Fibroblast of upper back skin (primary cell): ENCODE measurements around the gene FGF12.

ENCODE experiments used
- DNase-seq: peaks from one replicate; pipeline ENCODE4 v3.0.0-alpha.2; 2013

FGF12 gene

GRCh38 chr3:192489579-192489978 is 237.8 kb downstream of the FGF12 start:
- DNase-seq: no peak

- DNase-seq: no peak
These were observed 240.3 kb downstream of the FGF12 start for GRCh38 chr3:192487033-192487432.

GRCh38 chr3:192482809-192483208 is 244.5 kb downstream of the FGF12 start:
- DNase-seq: peak; percentile 80

- peak; percentile 23 for DNase-seq
These were observed 244.9 kb downstream of the FGF12 start for GRCh38 chr3:192482391-192482790.

GRCh38 chr3:192481638-192482037 is 245.7 kb downstream of the FGF12 start:
- DNase-seq: peak; percentile 94

- peak; percentile 49 for DNase-seq
These were observed 259.9 kb downstream of the FGF12 start for GRCh38 chr3:192467230-192468140.

GRCh38 chr3:192449036-192449435 is 278.3 kb downstream of the FGF12 start:
- DNase-seq: peak; percentile 2

GRCh38 chr3:192445770-192446644 is 281.3 kb downstream of the FGF12 start:
- peak; percentile 16 for DNase-seq

- DNase-seq: no peak
These were observed 282.6 kb downstream of the FGF12 start for GRCh38 chr3:192444791-192445106.

- DNase-seq: peak; percentile 61
These were observed 283.1 kb downstream of the FGF12 start for GRCh38 chr3:192444096-192444790.

GRCh38 chr3:192435241-192435640 is 292.1 kb downstream of the FGF12 start:
- DNase-seq: no peak

GRCh38 chr3:192434186-192434585 is 293.2 kb downstream of the FGF12 start:
- no peak for DNase-seq

- DNase-seq: no peak
These were observed 293.6 kb downstream of the FGF12 start for GRCh38 chr3:192433704-192434103.

GRCh38 chr3:192422997-192423342 is 304.4 kb downstream of the FGF12 start:
- DNase-seq: no peak

- peak; percentile 65 for DNase-seq
These were observed 304.9 kb downstream of the FGF12 start for GRCh38 chr3:192422321-192422996.

GRCh38 chr3:192419312-192419711 is 308.0 kb downstream of the FGF12 start:
- DNase-seq: no peak

GRCh38 chr3:192417559-192418055 is 309.7 kb downstream of the FGF12 start:
- DNase-seq: no peak

- no peak for DNase-seq
These were observed 310.3 kb downstream of the FGF12 start for GRCh38 chr3:192417017-192417416.

GRCh38 chr3:192413461-192413860 is 313.9 kb downstream of the FGF12 start:
- DNase-seq: no peak

- no peak for DNase-seq
These were observed 316.7 kb downstream of the FGF12 start for GRCh38 chr3:192410684-192410960.

GRCh38 chr3:192409838-192410683 is 317.3 kb downstream of the FGF12 start:
- DNase-seq: peak; percentile 17
